GM23338 (cell line): ENCODE results near the gene GJA3. TPM values are rescaled to one million over a fixed set of nuclear protein-coding genes. Genes with fewer than 3 reads are reported as not detected.

ENCODE experiments used
- ATAC-seq: fragments of 200-7000 bp; cut with Tn5 transposase; 3 replicates; pipeline ENCODE4 v1.9.1; 2020
- DNase-seq: peaks from one replicate; pipeline ENCODE4 v3.0.0-alpha.2; 2015; ENCODE audit warnings: low spot score
- H2AFZ ChIP-seq: fragments of 200-600 bp; sonication (generic); 2 replicates; pipeline ENCODE4 v1.8.0; 2016; ENCODE audit warnings: antibody characterized with exemption, mild to moderate bottlenecking, moderate library complexity
- H3F3A ChIP-seq: fragments of 200-600 bp; sonication (generic); replicated peaks from 2 replicates; pipeline ENCODE4 v1.8.0; 2017; ENCODE audit warnings: antibody characterized with exemption, mixed run types, low read depth
- H3K27ac ChIP-seq: fragments of 200-600 bp; sonication (generic); 2 replicates; pipeline ENCODE4 v1.6.1; 2016; ENCODE audit warnings: low read depth
- H3K27me3 ChIP-seq: fragments of 200-600 bp; sonication (generic); 2 replicates; pipeline ENCODE4 v1.8.0; 2016; ENCODE audit warnings: mild to moderate bottlenecking, mixed run types, moderate library complexity; ENCODE audit not compliant: insufficient read depth
- H3K36me3 ChIP-seq: fragments of 200-600 bp; sonication (generic); 2 replicates; pipeline ENCODE4 v1.8.0; 2016; ENCODE audit warnings: mild to moderate bottlenecking; ENCODE audit not compliant: insufficient read depth
- H3K4me1 ChIP-seq: fragments of 200-600 bp; sonication (generic); 2 replicates; pipeline ENCODE4 v1.8.0; 2016; ENCODE audit warnings: mild to moderate bottlenecking, moderate library complexity; ENCODE audit not compliant: insufficient read depth
- H3K4me2 ChIP-seq: fragments of 200-600 bp; sonication (generic); 2 replicates; pipeline ENCODE4 v1.7.1; 2017; ENCODE audit warnings: mixed run types
- H3K4me3 ChIP-seq: fragments of 200-600 bp; sonication (generic); 2 replicates; pipeline ENCODE4 v1.6.1; 2016; ENCODE audit warnings: mixed run types
- H3K79me2 ChIP-seq: fragments of 200-600 bp; sonication (generic); replicated peaks from 2 replicates; pipeline ENCODE4 v1.8.0; 2017; ENCODE audit warnings: mild to moderate bottlenecking; ENCODE audit not compliant: insufficient read depth
- H3K9me2 ChIP-seq: fragments of 200-600 bp; sonication (generic); 2 replicates; pipeline ENCODE4 v1.8.0; 2017; ENCODE audit not compliant: insufficient read depth
- H4K20me1 ChIP-seq: fragments of 200-600 bp; sonication (generic); replicated peaks from 2 replicates; pipeline ENCODE4 v1.8.0; 2017; ENCODE audit warnings: mild to moderate bottlenecking; ENCODE audit not compliant: insufficient read depth
- H3K27ac Mint-ChIP-seq: 2 replicates; pipeline ENCODE4 v1.8.0; 2020; ENCODE audit warnings: inconsistent platforms, mild to moderate bottlenecking, moderate library complexity, mixed read lengths
- H3K27me3 Mint-ChIP-seq: 3 replicates; pipeline ENCODE4 v1.8.0; 2022; ENCODE audit warnings: low read depth, mild to moderate bottlenecking, moderate library complexity, mixed read lengths, inconsistent platforms; ENCODE audit not compliant: insufficient read depth, poor library complexity
- H3K36me3 Mint-ChIP-seq: 3 replicates; pipeline ENCODE4 v1.8.0; 2021; ENCODE audit warnings: low read depth, mild to moderate bottlenecking, inconsistent platforms, moderate library complexity, mixed read lengths
- H3K4me1 Mint-ChIP-seq: 3 replicates; pipeline ENCODE4 v1.8.0; 2020; ENCODE audit warnings: mild to moderate bottlenecking, inconsistent platforms, mixed read lengths
- H3K4me3 Mint-ChIP-seq: 3 replicates; pipeline ENCODE4 v1.8.0; 2021; ENCODE audit warnings: moderate library complexity, mild to moderate bottlenecking, inconsistent platforms, mixed read lengths
- H3K9me3 Mint-ChIP-seq: 3 replicates; pipeline ENCODE4 v1.8.0; 2020; ENCODE audit warnings: moderate library complexity, mild to moderate bottlenecking, inconsistent platforms, mixed read lengths
- CREB1 ChIP-seq: fragments of 250-450 bp; sonication (Bioruptor Pico); IDR thresholded peaks from 2 replicates; pipeline ENCODE4 v1.5.0; 2020; ENCODE audit warnings: low read depth, mild to moderate bottlenecking, moderate library complexity
- CTCF ChIP-seq, 2 experiments: fragments of 200-600 bp in 1 of 2; sonication (generic) in 1 of 2; conservative IDR thresholded peaks; 2 replicates each; pipeline versions ENCODE4 v1.5.1 to v1.6.1; 2016 to 2017; ENCODE audit warnings: antibody characterized with exemption in 2 of 2, low read depth in 2 of 2, mild to moderate bottlenecking in 2 of 2, moderate library complexity in 1 of 2
- ETS1 ChIP-seq: IDR thresholded peaks from 2 replicates; pipeline ENCODE4 v1.6.1; 2016; ENCODE audit warnings: antibody characterized with exemption
- EZH2 ChIP-seq: fragments of 200-600 bp; sonication (generic); IDR thresholded peaks from one replicate; pipeline ENCODE4 v1.8.0; 2017; ENCODE audit warnings: antibody characterized with exemption, mild to moderate bottlenecking, low read depth; ENCODE audit not compliant: unreplicated experiment
- EZH2phosphoT487 ChIP-seq: fragments of 200-600 bp; sonication (generic); IDR thresholded peaks from one replicate; pipeline ENCODE4 v1.8.1; 2018; ENCODE audit warnings: antibody characterized with exemption; ENCODE audit not compliant: unreplicated experiment
- JUNB ChIP-seq: IDR thresholded peaks from one replicate; pipeline ENCODE4 v1.6.1; 2016; ENCODE audit warnings: antibody characterized with exemption; ENCODE audit not compliant: unreplicated experiment
- NANOG ChIP-seq: IDR thresholded peaks from 2 replicates; pipeline ENCODE4 v1.6.1; 2016; ENCODE audit warnings: antibody characterized with exemption, borderline replicate concordance
- POLR2AphosphoS5 ChIP-seq: IDR thresholded peaks from 2 replicates; pipeline ENCODE4 v1.6.1; 2016; ENCODE audit warnings: antibody characterized with exemption, low read depth
- STAT1 ChIP-seq: IDR thresholded peaks from one replicate; pipeline ENCODE4 v1.6.1; 2016; ENCODE audit warnings: antibody characterized with exemption; ENCODE audit not compliant: unreplicated experiment
- ZNF114 ChIP-seq: fragments of 250-450 bp; sonication (Bioruptor Pico); IDR thresholded peaks from 2 replicates; pipeline ENCODE4 v1.5.0; 2020; ENCODE audit warnings: mild to moderate bottlenecking, moderate library complexity
- ZNF331 ChIP-seq: fragments of 250-450 bp; sonication (Bioruptor Pico); IDR thresholded peaks from 2 replicates; pipeline ENCODE4 v1.5.0; 2020; ENCODE audit warnings: low read depth, mild to moderate bottlenecking, moderate library complexity
- ZNF462 ChIP-seq: fragments of 250-450 bp; sonication (Bioruptor Pico); IDR thresholded peaks from 2 replicates; pipeline ENCODE4 v1.5.0; 2020; ENCODE audit warnings: mild to moderate bottlenecking, moderate library complexity
- polyA plus RNA-seq: library from polyadenylated mRNA; unstranded; fragments of >200 nt; fragmentation: Nextera tagmentation; extraction: Ambion mirVana; gene quantifications from 2 replicates; pipeline ENCODE4 v1.2.1, GENCODE V29; 2016
- total RNA-seq: library from RNA; depleted of rRNA; stranded (reverse); fragments of >200 nt; shearing (Covaris generic); gene quantifications from 2 replicates; pipeline ENCODE4 v1.2.3, GENCODE V29; 2014

The GJA3 gene
- total and polyA plus RNA-seq, 2 experiments from 2014 or later: 0.17 to 0.23 TPM

GRCh38 chr13:20127562-20128458 lies 33.0 kb downstream of the GJA3 start:
- Histone ChIP-seq H3K79me2 (no peaks in the 10 kb centered on the region), H3K4me1 (peaks cover 7% of the 10 kb centered on the region), H3K27me3 (peaks cover 38% of the 10 kb centered on the region), H2AFZ (peak overlapping the region; percentile 98), H3K27ac (no peak overlapping the region), H3K36me3 (no peaks in the 10 kb centered on the region), H3K4me3 (peak overlapping the region; percentile 82), H3K4me2 (peak overlapping the region; percentile 95), H4K20me1 (no peaks in the 10 kb centered on the region), H3F3A (no peaks in the 10 kb centered on the region), H3K9me2 (no peaks in the 10 kb centered on the region)
- ATAC-seq (peak; percentile 84), DNase-seq (peak; percentile 68)
- peak; percentile 43 to 57 for TF ChIP-seq CTCF (conservative IDR thresholded peaks at IDR 0.05; ENCODE audit: low read depth in 2 of 2)
- TF ChIP-seq POLR2AphosphoS5: peak; percentile 58; the same call in 1 of the 2 replicates
- no peak for TF ChIP-seq EZH2phosphoT487
- no peaks in the 10 kb centered on the region for H3K4me1 Mint-ChIP-seq
- peaks cover 4% of the 10 kb centered on the region for H3K27me3 Mint-ChIP-seq
- no peaks in the 10 kb centered on the region for H3K36me3 Mint-ChIP-seq
- H3K9me3 Mint-ChIP-seq: no peaks in the 10 kb centered on the region
- no peak overlapping the region for H3K27ac Mint-ChIP-seq
- peak overlapping the region; percentile 66 for H3K4me3 Mint-ChIP-seq

GRCh38 chr13:20127262-20127561 lies 33.6 kb downstream of the GJA3 start:
- DNase-seq (no peak), ATAC-seq (peak; percentile 22)
- Mint-ChIP-seq H3K27ac (no peak overlapping the region), H3K27me3 (peaks cover 4% of the 10 kb centered on the region), H3K4me3 (peak overlapping the region; percentile 66), H3K9me3 (no peaks in the 10 kb centered on the region), H3K4me1 (no peaks in the 10 kb centered on the region), H3K36me3 (no peaks in the 10 kb centered on the region)
- peak overlapping the region; percentile 95 for H3K4me2 ChIP-seq
- H3K4me3 ChIP-seq: peak overlapping the region; percentile 82
- H3K36me3 ChIP-seq: no peaks in the 10 kb centered on the region
- no peaks in the 10 kb centered on the region for H4K20me1 ChIP-seq
- peaks cover 38% of the 10 kb centered on the region for H3K27me3 ChIP-seq
- no peaks in the 10 kb centered on the region for H3K9me2 ChIP-seq
- no peak overlapping the region for H3K27ac ChIP-seq
- H3K79me2 ChIP-seq: no peaks in the 10 kb centered on the region
- H3F3A ChIP-seq: no peaks in the 10 kb centered on the region
- H3K4me1 ChIP-seq: peaks cover 7% of the 10 kb centered on the region
- peak overlapping the region; percentile 98 for H2AFZ ChIP-seq
- no peak for TF ChIP-seq EZH2
- TF ChIP-seq ETS1: no peak
- TF ChIP-seq ZNF114 (CRISPR knock-in tag): no peak
- TF ChIP-seq JUNB: no peak
- TF ChIP-seq NANOG: no peak
- no peak for TF ChIP-seq POLR2AphosphoS5
- no peak for TF ChIP-seq ZNF462 (CRISPR knock-in tag)
- TF ChIP-seq CREB1 (CRISPR knock-in tag): no peak
- no peak for TF ChIP-seq STAT1
- TF ChIP-seq EZH2phosphoT487: no peak
- TF ChIP-seq ZNF331 (CRISPR knock-in tag): no peak
